Measurements from ENCODE around the gene DDO.
"Not testable (repeated sequence)": the region's sequence is repeated elsewhere in the genome, so short reads cannot be mapped to it uniquely, and the experiment has no call there.

Gene DDO

GRCh38 chr6:110366975-110367374, 48.4 kb downstream of the DDO start:
- no peak for DNase-seq

GRCh38 chr6:110366256-110366655, 49.1 kb downstream of the DDO start:
- no peak for DNase-seq

DNA sequence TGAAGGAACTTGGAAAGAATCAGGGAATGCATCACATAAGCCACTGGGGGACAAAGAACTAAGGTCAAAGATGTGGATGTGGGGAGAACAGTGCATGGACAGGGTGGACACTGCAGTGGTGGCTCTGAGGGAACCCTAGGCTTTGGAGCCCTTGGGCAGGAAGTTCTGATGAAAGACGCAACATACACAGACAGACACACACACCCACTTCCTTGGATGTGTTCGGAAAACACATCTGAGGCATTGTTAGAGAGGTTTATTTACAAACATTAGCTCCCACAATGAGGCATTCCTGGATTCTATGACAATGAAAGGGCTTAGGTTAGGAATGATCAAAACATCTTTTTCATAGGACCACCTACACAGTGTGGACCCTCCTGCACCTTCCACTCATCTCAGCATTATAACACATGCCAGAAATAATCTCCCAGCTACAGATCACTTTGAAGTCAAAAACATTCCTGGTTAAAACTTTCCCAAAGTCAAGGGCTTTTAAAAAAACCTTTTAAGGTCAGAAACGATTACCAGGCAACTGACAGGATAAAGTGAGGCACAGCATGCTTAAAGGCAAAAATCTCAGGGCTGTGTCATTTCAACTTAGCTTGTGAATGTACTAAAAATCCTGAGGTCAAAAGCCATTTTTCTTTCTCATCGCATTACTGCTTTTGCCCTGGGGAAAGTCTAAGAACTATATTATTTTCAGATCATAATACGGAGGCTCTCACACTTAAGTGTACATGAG, 50.8 kb downstream of the DDO start:
- DNase-seq: no peak

GRCh38 chr6:110363748-110364147, 51.6 kb downstream of the DDO start:
- DNase-seq: no peak

DNA sequence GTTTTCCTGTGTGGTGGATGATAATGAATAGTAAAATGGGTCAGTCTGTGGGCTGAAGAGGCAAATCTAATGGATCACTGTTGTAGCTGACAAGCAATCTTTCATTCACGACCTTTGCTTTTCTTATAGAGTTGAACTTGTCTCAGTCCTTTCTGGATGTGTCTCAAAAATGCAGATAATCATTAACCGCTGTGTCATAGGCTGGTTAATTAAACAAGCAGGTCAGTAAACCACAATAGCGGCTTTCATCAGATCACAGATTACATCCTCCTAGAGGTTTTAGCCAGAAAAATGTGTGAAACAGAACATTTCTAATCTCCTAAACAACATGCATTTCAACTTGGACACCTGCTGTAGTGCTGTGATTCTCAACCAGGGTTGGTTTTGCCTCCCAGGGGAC, 54.7 kb downstream of the DDO start:
- no peak for DNase-seq

DNA sequence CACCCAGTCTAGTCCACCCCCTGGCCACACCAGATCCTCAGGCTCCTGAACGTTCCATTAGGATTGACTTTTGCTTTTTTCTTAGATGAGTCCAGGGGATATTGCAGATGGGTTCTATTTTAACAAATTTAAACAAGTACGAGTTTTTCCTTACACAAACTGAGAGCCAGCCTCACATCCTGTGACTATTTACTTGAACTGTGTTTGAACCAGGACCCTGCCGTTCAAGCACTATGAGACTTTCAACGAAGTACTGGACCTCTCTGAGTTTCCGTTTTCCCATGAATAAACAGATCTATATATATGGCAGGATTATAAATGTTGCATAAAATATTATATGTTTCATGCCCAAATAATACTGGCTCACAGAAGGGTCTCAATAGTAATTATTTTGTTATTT, 55.8 kb downstream of the DDO start:
- DNase-seq: no peak

- DNase-seq: no peak
These were observed 56.7 kb downstream of the DDO start for GRCh38 chr6:110358553-110359160.

GRCh38 chr6:110357664-110358552, 57.5 kb downstream of the DDO start, which contains the start of gene METTL24:
METTL24 (minus strand) TSS chr6:110358349; CDS start chr6:110358272, 77 bp downstream.
- DNase-seq: peak; percentile 59

- DNase-seq: no peak
These were observed 58.1 kb downstream of the DDO start for GRCh38 chr6:110357298-110357663.

DNA sequence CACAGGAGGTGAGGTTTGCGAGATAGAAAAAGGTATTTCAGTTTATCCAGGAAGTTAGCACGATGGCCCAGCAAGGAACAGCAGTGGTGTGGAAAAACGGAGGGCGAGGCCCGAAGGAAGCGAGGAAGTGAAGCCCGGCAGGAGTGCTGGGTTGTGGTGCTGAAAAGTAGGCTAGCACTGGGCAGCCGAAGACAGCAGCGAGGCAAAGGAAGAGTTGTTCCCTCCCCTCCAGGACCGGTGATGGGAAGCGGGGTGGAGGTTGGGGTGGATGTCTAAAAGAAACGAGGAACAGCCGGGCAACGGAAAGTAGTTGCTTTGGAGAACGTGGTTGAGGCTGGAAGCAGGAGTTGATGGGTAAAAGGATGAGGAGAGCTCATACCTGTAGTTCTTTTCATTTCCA, 58.6 kb downstream of the DDO start:
- no peak for DNase-seq

DNA sequence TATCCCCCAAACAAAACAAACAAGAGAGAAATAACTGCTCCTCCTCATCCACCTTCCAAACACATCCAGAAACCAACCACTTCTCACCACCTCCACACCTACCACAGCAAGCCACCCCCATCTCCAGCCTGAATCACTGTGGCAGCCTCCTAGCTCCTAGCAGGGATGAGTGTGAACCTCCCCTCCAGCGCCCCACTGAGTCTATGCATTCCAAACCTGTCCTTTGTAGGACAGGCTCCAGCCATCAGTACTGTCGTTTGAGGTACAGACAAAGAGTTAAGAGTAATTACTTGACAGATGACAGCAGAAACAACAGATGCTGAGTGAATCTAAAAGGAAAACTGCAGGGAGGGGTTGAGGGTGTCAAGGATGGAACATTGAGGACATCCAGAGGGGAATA, 59.6 kb downstream of the DDO start:
- DNase-seq: no peak

GRCh38 chr6:110355022-110355421, 60.4 kb downstream of the DDO start:
- DNase-seq: no peak

GRCh38 chr6:110354153-110354552, 61.2 kb downstream of the DDO start:
- no peak for DNase-seq

GRCh38 chr6:110353457-110354001, 61.8 kb downstream of the DDO start:
- no peak for DNase-seq

GRCh38 chr6:110352563-110353262, 62.7 kb downstream of the DDO start:
- DNase-seq: no peak

DNA sequence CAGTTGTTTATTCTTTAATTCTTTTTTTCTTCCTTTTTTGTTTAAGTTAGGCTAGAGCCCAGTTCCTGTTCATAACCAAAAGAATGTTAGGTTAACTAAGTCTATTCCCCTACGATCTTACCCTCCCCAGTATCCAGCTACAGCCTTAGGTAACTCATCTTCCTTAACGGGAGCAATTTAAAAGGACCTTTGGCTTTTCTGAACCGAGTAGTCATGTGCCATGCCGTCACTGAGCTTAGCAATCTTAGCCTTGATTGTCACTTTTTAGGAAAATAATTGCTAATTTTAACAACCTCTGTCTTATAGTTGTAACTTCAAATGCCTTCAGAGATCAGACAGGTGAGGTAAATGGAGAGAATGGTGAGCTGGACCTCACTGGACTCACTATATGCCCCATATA, 63.4 kb downstream of the DDO start:
- DNase-seq: no peak

DNA sequence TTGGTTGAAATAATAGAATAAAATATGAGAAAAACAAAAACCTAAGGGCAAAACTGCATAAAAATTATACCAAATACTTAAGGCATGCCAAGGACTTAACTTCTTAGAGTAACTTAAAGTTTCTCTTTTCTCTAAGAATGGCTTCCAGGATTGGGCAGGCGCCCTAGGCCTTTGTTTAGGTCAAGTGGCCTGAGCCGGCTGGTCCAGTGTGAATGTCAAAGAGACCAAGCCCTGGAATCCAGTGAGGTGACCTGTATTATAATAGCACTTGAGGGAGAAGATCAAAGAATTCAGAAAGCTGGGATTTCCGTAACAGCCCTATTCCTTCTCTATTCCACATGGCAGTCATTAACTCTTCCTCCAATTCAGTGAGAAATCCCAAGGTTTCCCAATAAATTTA, 63.8 kb downstream of the DDO start:
- DNase-seq: no peak

- DNase-seq: not testable (repeated sequence)
These were observed 64.8 kb downstream of the DDO start for GRCh38 chr6:110350593-110350992.

DNA sequence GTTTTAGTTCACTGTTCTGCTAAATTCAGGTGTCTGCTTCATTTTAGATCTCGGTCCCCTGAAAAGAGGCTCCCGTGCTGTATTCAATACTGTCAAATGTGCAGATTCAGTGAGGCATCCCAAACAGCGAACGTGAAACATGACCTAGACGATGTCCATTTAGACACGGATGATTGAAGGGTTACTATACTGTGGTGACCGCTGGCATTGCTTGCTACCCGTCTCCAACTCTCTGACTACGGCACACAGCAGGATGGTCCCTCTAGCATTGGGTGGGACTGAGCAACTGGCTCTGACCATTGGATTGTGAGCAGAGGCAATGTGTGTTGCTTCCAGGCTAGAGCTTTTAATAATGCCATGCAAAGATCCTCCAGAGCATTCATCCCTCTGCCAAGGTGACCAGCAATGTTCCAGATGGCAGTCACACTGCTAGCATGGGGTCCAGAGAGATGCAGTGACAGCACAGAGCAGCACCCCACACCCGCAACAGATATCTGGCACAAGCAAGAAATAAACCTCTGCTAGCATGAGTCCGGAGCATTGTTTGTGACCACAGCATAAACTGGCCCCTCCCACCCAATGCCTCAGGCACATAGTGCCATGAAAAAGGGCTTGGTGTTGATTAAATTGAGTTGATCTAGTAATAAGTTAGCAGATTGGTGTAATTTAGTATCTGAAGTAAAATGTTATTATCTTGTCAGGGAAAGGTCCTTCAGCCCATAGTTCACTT, 66.2 kb downstream of the DDO start:
- no peak for DNase-seq

DNA sequence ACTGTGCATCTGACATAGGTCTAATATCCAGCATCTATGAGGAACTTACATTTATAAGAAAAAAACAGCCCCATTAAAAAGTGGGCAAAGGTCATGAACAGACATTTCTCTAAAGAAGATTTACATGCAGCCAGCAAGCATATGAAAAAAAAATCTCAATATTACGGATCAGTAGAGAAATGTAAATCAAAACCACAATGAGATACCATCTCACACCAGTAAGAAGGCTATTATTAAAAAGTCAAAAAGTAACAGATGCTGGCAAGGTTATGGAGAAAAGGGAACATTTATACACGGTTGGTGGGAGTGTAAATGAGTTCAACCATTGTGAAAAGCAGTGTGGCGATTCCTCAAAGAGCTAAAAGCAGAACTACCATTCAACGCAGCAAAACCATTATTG, 70.3 kb downstream of the DDO start:
- DNase-seq: no peak

GRCh38 chr6:110342759-110343158, 72.6 kb downstream of the DDO start:
- DNase-seq: no peak
